ENCODE results near the gene TBC1D14. TPM values are rescaled to one million over a fixed set of nuclear protein-coding genes. Genes with fewer than 3 reads are reported as not detected.

Gene TBC1D14
- total RNA-seq, 1 experiment from 2014 or later: 50.2 TPM

DNA sequence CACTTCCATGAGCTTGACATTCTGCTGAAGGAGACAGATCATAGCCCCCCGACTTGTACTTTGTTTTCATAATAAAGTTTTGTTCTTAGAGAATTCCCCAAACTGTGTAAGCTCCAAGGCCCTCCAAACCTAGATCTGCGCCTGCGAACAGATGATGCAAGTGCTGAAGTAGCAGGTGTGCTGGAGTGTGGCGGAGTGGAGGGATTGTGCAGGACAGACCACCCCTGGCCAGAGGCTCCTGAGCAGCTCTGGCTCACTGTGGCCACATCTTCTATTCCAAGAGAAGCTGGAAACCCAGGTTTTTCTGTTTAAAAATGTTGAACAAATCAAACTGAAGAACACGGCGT lies 46.4 kb downstream of the TBC1D14 start:
- Histone ChIP-seq H3K23ac (ENCODE audit: insufficient read length, low read depth, low read length) (no peak overlapping the region), H3K27ac (ENCODE audit: insufficient read length, low read depth, low read length) (no peak overlapping the region), H3K79me1 (ENCODE audit: insufficient read depth, low read depth, low read length, poor library complexity, severe bottlenecking) (no peaks in the 10 kb centered on the region), H3K14ac (ENCODE audit: insufficient read depth, low read length) (no peak overlapping the region), H3K23me2 (ENCODE audit: insufficient read length, low read depth, low read length, poor library complexity, severe bottlenecking) (peaks cover 5% of the 10 kb centered on the region), H2AK5ac (ENCODE audit: insufficient read length, low read length) (no peak overlapping the region), H3K4ac (ENCODE audit: low read depth, low read length) (no peak overlapping the region), H3K79me2 (ENCODE audit: insufficient read depth, low read length) (no peaks in the 10 kb centered on the region; the same call in 1 of the 2 replicates), H2BK12ac (ENCODE audit: insufficient read length, low read depth, low read length) (no peak overlapping the region), H2AFZ (ENCODE audit: low read length) (no peak overlapping the region), H4K8ac (replicated peaks; ENCODE audit: insufficient read length, low read depth, low read length) (no peak overlapping the region), H3K56ac (ENCODE audit: insufficient read length, low read depth, low read length) (no peak overlapping the region), H3K9ac (ENCODE audit: extremely low read depth, insufficient read length, low read length) (no peak overlapping the region), H4K20me1 (ENCODE audit: control insufficient read depth, insufficient read depth, insufficient read length) (no peaks in the 10 kb centered on the region), H3K4me2 (ENCODE audit: insufficient read depth, insufficient read length, low read length) (no peak overlapping the region), H3K18ac (ENCODE audit: insufficient read length, low read depth, low read length) (no peak overlapping the region), H2BK15ac (ENCODE audit: low read depth, low read length) (no peak overlapping the region), H3K4me1 (ENCODE audit: insufficient read depth, low read length) (peaks cover 1% of the 10 kb centered on the region; the same call in 1 of the 2 replicates), H2BK20ac (ENCODE audit: low read depth, low read length, poor library complexity, severe bottlenecking) (no peak overlapping the region), H3K27me3 (ENCODE audit: insufficient read depth, low read length) (no peaks in the 10 kb centered on the region), H3K9me3 (ENCODE audit: control insufficient read depth, low read depth, low read length) (no peaks in the 10 kb centered on the region), H2BK120ac (ENCODE audit: low read depth, low read length, poor library complexity, severe bottlenecking) (no peak overlapping the region), H3T11ph (ENCODE audit: low read length) (no peak overlapping the region), H4K5ac (ENCODE audit: insufficient read length, low read depth, low read length) (no peak overlapping the region), H4K91ac (ENCODE audit: insufficient read length, low read depth, low read length) (no peak overlapping the region), H2BK5ac (ENCODE audit: insufficient read length, low read length) (no peak overlapping the region)
- H3K27me3 Mint-ChIP-seq (ENCODE audit: low read depth): no peaks in the 10 kb centered on the region
- no peak overlapping the region; a peak in 1 of 7 replicates for H3K27ac Mint-ChIP-seq
- no peak for DNase-seq
- H3K4me1 Mint-ChIP-seq: peaks cover 60 to 73% of the 10 kb centered on the region in 2 experiments
- no peaks in the 10 kb centered on the region for H3K9me3 Mint-ChIP-seq
- no CpG with 5 or more reads among the region's 6 CpGs for WGBS (ENCODE audit: extremely low coverage, insufficient read length, low lambda C conversion rate)
- no peaks in the 10 kb centered on the region for H3K36me3 Mint-ChIP-seq (ENCODE audit: insufficient read depth in 1 of 3, low read depth in 3 of 3)
- TF ChIP-seq CTCF (conservative IDR thresholded peaks at IDR 0.05): no peak
- no peak overlapping the region for H3K4me3 Mint-ChIP-seq
